Tibial artery (tissue), 4 donors: Measurements from ENCODE around the gene ABCA4.

Experiments used
- DNase-seq, 2 donors: peaks; one replicate each; pipeline ENCODE4 v3.0.0-alpha.2; 2019
- H3K27ac ChIP-seq, 2 donors: fragments of 200-600 bp; sonication (generic) in 1 of 2; 1 replicate in 1 of 2; 2 replicates in 1 of 2; pipeline ENCODE4 v1.5.1; 2018 to 2019; ENCODE audit warnings: mild to moderate bottlenecking in 1 of 2
- H3K27me3 ChIP-seq, 2 donors: fragments of 200-600 bp; sonication (generic) in 1 of 2; one replicate each; pipeline versions ENCODE4 v1.5.1 to v1.6.0; 2016 to 2019
- H3K36me3 ChIP-seq, 3 donors: fragments of 200-600 bp; sonication (generic) in 2 of 3; one replicate each; pipeline ENCODE4 v1.5.1; 2016 to 2019; ENCODE audit warnings: mild to moderate bottlenecking in 2 of 3
- H3K4me1 ChIP-seq, 4 donors: fragments of 200-600 bp; sonication (generic) in 2 of 4; 1 replicate in 3 of 4; 2 replicates in 1 of 4; pipeline ENCODE4 v1.5.1; 2016 to 2019
- H3K4me3 ChIP-seq, 2 donors: fragments of 200-600 bp; sonication (generic) in 1 of 2; 1 replicate in 1 of 2; 2 replicates in 1 of 2; pipeline ENCODE4 v1.5.1; 2018 to 2019; ENCODE audit warnings: mild to moderate bottlenecking in 2 of 2
- H3K9me3 ChIP-seq, 3 donors: fragments of 200-600 bp; sonication (generic) in 1 of 3; one replicate each; pipeline ENCODE4 v1.5.1; 2016 to 2019
- intact Hi-C: fragments of 100-400 bp; cut with DNase I; formaldehyde crosslinking; loops from one replicate; pipeline ENCODE4 v1.15.0; 2023; ENCODE audit warnings: low total_unique reads
- TF ChIP-seq, protein P1 (sequence below), 2 experiments: fragments of 200-600 bp in 1 of 2; fragments of 450-650 bp in 1 of 2; IDR thresholded peaks; one replicate each; pipeline ENCODE4 v1.5.1; 2017 to 2019; ENCODE audit warnings: antibody characterized with exemption in 2 of 2, mild to moderate bottlenecking in 1 of 2, moderate library complexity in 1 of 2

Gene ABCA4

DNA sequence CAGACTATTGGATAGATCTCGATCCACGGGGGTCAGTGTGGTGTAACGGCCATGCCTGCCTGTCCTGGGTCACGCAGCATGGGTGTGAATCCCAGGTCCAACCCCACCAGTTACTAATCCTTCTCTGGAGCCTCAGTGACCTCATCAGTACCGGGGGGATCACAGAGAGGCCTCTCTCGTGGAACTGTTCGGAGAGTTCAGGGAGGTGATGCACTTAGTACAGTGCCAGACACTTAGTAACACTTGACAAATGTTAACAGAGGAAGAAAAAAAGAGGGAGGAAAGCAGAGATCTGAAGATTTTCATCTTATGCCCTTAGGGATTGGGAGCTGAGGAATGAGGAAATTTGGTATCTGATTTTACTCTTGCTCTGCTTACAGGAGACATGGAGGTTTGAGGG is 2.9 kb downstream of the ABCA4 start:
- intact Hi-C loops, result no loop called here
- Histone ChIP-seq H3K36me3 (no peaks in the 10 kb centered on the region), H3K9me3 (no peaks in the 10 kb centered on the region), H3K27ac (no peak overlapping the region), H3K27me3 (no peaks in the 10 kb centered on the region), H3K4me1 (peaks cover 0 to 3% (median 0%) of the 10 kb centered on the region in 4 donors), H3K4me3 (no peak overlapping the region)
- DNase-seq, result no peak
- TF ChIP-seq, protein P1, sequence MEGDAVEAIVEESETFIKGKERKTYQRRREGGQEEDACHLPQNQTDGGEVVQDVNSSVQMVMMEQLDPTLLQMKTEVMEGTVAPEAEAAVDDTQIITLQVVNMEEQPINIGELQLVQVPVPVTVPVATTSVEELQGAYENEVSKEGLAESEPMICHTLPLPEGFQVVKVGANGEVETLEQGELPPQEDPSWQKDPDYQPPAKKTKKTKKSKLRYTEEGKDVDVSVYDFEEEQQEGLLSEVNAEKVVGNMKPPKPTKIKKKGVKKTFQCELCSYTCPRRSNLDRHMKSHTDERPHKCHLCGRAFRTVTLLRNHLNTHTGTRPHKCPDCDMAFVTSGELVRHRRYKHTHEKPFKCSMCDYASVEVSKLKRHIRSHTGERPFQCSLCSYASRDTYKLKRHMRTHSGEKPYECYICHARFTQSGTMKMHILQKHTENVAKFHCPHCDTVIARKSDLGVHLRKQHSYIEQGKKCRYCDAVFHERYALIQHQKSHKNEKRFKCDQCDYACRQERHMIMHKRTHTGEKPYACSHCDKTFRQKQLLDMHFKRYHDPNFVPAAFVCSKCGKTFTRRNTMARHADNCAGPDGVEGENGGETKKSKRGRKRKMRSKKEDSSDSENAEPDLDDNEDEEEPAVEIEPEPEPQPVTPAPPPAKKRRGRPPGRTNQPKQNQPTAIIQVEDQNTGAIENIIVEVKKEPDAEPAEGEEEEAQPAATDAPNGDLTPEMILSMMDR (IDR thresholded peaks at IDR 0.05), result no peak

DNA sequence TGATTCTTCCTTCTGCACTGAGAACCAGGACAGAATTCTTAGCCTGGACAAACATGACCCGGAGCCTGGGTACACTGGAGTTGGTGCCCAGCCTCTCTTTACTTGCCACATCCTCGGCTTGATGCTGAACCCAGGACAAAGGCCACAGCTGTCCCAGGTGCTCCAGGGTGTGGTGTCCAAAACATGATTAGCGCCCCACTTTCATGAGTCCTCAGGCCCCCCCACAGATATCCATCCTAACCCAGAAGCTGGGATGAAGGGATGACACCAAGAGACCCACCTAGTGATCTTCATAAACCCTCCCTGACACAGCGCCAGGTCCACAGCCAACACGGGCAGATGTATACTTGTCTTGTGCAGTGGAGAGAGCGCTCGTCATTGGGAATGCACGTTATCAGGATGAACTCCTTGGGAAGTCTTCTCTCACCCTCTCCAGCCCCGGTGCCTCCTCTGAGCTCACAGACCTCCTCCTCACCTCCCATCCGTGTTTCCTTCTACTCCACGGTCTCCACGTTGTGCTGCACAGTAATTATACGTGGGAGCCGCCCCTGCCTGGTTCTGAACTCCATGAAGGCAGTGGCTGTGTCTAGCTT is 3.6 kb downstream of the ABCA4 start:
- intact Hi-C loops, result no loop called here
- no peaks in the 10 kb centered on the region for H3K36me3 ChIP-seq
- TF ChIP-seq, protein P1 (IDR thresholded peaks at IDR 0.05), result no peak
- no peak overlapping the region for H3K27ac ChIP-seq
- H3K9me3 ChIP-seq, result no peaks in the 10 kb centered on the region
- no peaks in the 10 kb centered on the region for H3K27me3 ChIP-seq
- no peak for DNase-seq
- H3K4me3 ChIP-seq, result no peak overlapping the region
- peaks cover 0 to 3% (median 0%) of the 10 kb centered on the region in 4 donors for H3K4me1 ChIP-seq

DNA sequence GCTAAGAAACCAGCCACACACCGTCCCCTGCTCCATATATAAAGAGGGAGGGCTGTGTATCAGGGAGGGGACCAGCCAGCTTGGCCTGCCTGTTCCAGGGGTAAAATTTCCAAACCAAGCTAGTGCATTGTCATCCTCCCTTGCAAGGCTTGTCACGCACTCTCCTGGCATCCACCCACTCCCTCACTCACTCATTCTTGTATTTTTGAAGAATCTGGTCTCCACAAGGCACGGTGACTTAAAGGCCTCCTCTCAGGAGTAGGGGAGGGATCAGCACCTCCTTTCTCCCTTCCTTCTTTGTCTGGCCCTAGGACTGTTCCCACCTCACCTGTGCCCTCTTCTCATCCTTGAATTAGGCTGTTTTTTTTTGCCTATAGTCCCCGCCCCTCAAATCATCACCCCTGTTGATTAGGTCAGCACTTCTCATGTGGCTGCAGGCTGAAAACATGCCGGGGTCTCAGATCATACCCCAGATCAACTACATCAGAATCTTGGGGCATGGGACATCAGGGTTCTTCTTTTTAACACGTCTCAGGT is 5.0 kb downstream of the ABCA4 start:
- intact Hi-C loops, result no loop called here
- Histone ChIP-seq H3K36me3 (no peaks in the 10 kb centered on the region), H3K4me3 (no peak overlapping the region), H3K27ac (no peak overlapping the region), H3K4me1 (peaks cover 0 to 3% (median 0%) of the 10 kb centered on the region in 4 donors), H3K9me3 (no peaks in the 10 kb centered on the region), H3K27me3 (no peaks in the 10 kb centered on the region)
- DNase-seq, result no peak
- TF ChIP-seq, protein P1 (IDR thresholded peaks at IDR 0.05), result no peak

DNA sequence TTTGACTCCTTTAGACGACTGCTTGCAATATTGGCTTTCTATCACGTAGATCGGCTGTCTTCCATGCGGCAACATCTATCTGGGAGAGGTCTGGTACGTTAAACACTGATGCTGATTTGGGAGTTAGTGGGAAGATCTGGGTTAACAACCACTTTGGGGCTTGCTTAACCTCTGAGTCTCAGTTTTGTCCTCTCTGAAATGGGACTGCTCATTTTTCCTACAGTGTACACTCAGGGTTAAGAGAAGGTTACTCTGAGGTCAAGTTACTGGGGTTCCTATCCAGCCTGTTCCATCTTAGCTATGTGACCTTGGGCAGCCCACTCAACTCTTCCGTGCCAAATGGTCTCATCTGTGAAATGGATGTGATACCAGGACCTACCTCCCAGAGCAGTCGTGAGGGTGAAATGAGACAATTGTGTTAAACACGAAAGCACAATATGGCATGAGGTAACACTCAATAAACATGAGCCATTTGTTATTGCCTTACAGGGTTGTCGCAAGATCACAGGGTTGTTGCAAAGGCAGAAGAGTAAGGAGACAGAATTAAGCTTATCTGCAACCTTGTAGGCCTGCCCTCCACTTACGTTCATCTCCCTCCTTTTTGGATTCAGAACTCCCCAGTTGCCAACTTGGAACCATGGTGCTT is 5.6 kb downstream of the ABCA4 start:
- Histone ChIP-seq H3K36me3 (no peaks in the 10 kb centered on the region), H3K9me3 (no peaks in the 10 kb centered on the region), H3K4me1 (peaks cover 0 to 3% (median 0%) of the 10 kb centered on the region in 4 donors), H3K27ac (no peak overlapping the region), H3K4me3 (no peak overlapping the region), H3K27me3 (no peaks in the 10 kb centered on the region)
- DNase-seq, result no peak
- TF ChIP-seq, protein P1 (IDR thresholded peaks at IDR 0.05), result no peak
- intact Hi-C loops, result no loop called here

DNA sequence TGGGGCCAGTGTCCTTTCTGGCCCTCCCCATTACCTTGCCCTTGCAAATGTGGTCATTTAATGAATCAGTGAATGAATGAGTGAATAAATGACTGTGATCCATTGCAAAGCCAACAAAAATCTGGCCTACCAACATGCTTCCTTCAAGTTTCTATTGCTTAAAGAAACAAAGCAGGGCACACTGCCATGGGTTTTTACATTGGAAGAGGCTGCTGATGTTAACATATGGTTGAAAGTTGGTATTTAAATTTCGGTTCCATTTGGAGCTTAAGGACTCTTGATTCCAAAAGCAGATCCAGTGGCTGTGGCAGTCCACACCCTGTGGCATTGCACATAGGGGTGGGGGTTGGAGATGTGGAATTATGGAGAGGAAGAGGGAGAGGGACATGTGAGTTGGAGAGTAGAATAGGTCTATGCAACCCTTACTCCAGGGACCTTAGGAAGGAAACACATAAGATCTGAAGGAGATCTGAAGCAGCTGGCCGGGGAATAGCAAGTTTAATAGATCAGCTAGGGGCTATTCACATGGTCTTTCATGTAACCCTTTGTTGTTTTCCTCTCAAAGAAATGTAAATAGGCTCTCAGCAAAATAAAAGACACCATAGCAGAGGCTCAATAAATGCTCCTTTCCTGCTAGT is 7.2 kb downstream of the ABCA4 start:
- Histone ChIP-seq H3K9me3 (no peaks in the 10 kb centered on the region), H3K4me3 (no peak overlapping the region), H3K36me3 (no peaks in the 10 kb centered on the region), H3K27ac (no peak overlapping the region), H3K4me1 (peaks cover 0 to 3% (median 0%) of the 10 kb centered on the region in 4 donors), H3K27me3 (no peaks in the 10 kb centered on the region)
- no peak for DNase-seq
- TF ChIP-seq, protein P1 (IDR thresholded peaks at IDR 0.05), result no peak
- intact Hi-C loops, result no loop called here
